Stimulated activated memory B cell treated with anti-CD40 and anti-IgM and Interleukin-4, amounts not matched to agents 10 μg/mL and 1 μg/mL and 100 μg/mL, for 72 hours (primary cell): ENCODE data around the gene PIP4K2B.

Experiments
- ATAC-seq: fragments of 150-1000 bp; cut with Tn5 transposase; 2 replicates; pipeline ENCODE4 v1.10.0; 2021
- H3K27ac Mint-ChIP-seq: one replicate; pipeline ENCODE4 v1.8.0; 2022; ENCODE audit warnings: mild to moderate bottlenecking, mixed read lengths
- H3K27me3 Mint-ChIP-seq: one replicate; pipeline ENCODE4 v1.8.0; 2022; ENCODE audit warnings: mixed read lengths
- H3K36me3 Mint-ChIP-seq: one replicate; pipeline ENCODE4 v1.8.0; 2022; ENCODE audit warnings: mixed read lengths
- H3K4me1 Mint-ChIP-seq: one replicate; pipeline ENCODE4 v1.8.0; 2022; ENCODE audit warnings: mixed read lengths
- H3K4me3 Mint-ChIP-seq: one replicate; pipeline ENCODE4 v1.8.0; 2022; ENCODE audit warnings: mild to moderate bottlenecking, moderate library complexity, mixed read lengths
- H3K9me3 Mint-ChIP-seq: one replicate; pipeline ENCODE4 v1.8.0; 2022; ENCODE audit warnings: mixed read lengths

Gene PIP4K2B

GRCh38 chr17:38799501-38800236 lies at the start of gene PIP4K2B:
PIP4K2B (minus strand) TSS chr17:38799556; CDS start chr17:38799424, 132 bp downstream.
- Mint-ChIP-seq H3K4me3 (peak within 1 kb of the TSS; percentile 94), H3K27me3 (no peaks in the 10 kb centered on the region), H3K27ac (peak within 1 kb of the TSS; percentile 87), H3K36me3 (peaks cover 43% of the 10 kb centered on the region), H3K4me1 (peaks cover 35% of the 10 kb centered on the region), H3K9me3 (no peaks in the 10 kb centered on the region)
- peak; percentile 93 for ATAC-seq

DNA sequence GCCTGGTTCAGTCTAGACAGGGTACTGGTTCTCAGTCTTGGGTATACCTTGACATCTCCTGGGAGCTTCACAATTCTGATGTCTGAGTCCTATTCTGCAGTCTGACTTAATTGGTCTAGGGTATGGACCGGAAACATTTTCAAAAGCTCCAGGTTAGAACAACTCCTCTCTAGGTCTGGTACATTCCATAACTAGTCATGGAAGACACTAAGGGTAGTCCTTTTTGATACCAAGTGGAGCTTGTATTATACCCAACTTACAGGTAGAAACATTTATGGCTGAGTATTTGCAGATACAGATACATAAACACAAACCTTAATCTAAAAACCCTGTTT lies 49.2 kb upstream of the PIP4K2B start:
- H3K36me3 Mint-ChIP-seq: peaks cover 58% of the 10 kb centered on the region
- H3K4me3 Mint-ChIP-seq: no peak overlapping the region
- no peak overlapping the region for H3K27ac Mint-ChIP-seq
- H3K27me3 Mint-ChIP-seq: no peaks in the 10 kb centered on the region
- no peak for ATAC-seq
- H3K4me1 Mint-ChIP-seq: peaks cover 43% of the 10 kb centered on the region
- H3K9me3 Mint-ChIP-seq: no peaks in the 10 kb centered on the region

DNA sequence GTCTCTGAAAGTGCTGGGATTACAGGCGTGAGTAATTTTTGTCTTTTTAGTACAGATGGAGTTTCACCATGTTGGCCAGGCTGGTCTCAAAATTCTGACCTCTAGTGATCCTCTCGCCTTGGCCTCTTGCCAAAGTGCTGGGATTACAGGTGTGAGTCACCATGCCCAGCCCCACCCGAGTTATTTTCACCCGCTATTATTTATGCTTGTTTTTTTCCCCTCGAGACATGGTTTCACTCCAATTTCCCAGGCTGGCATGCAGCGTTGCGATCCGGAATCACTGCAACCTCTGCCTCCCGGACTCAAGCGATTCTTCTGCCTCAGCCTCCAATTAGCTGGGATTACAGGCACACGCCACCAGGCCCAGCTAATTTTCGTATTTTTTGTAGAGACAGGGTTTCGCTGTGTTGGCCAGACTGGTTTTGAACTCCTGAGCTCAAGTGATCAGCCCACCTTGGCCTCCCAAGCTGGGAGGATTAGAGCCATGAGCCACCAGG lies 45.0 kb upstream of the PIP4K2B start:
- peaks cover 20% of the 10 kb centered on the region for H3K36me3 Mint-ChIP-seq
- no peak overlapping the region for H3K27ac Mint-ChIP-seq
- no peak for ATAC-seq
- H3K4me1 Mint-ChIP-seq: peaks cover 6% of the 10 kb centered on the region
- H3K9me3 Mint-ChIP-seq: no peaks in the 10 kb centered on the region
- H3K27me3 Mint-ChIP-seq: no peaks in the 10 kb centered on the region
- no peak overlapping the region for H3K4me3 Mint-ChIP-seq

- Mint-ChIP-seq H3K4me1 (peaks cover 41% of the 10 kb centered on the region), H3K36me3 (peaks cover 10% of the 10 kb centered on the region), H3K9me3 (no peaks in the 10 kb centered on the region), H3K27me3 (no peaks in the 10 kb centered on the region), H3K4me3 (peak overlapping the region; percentile 98), H3K27ac (peak overlapping the region; percentile 100)
- no peak for ATAC-seq
Measured at GRCh38 chr17:38825762-38826247, 26.4 kb upstream of the PIP4K2B start.

- Mint-ChIP-seq H3K4me1 (peaks cover 47% of the 10 kb centered on the region), H3K4me3 (peak within 1 kb of the TSS; percentile 98), H3K27ac (peak within 1 kb of the TSS; percentile 100), H3K36me3 (peaks cover 16% of the 10 kb centered on the region), H3K9me3 (no peaks in the 10 kb centered on the region), H3K27me3 (no peaks in the 10 kb centered on the region)
- ATAC-seq: peak; percentile 92
Measured at GRCh38 chr17:38824899-38825761, 25.8 kb upstream of the PIP4K2B start, which contains the start of gene CWC25. CWC25 (minus strand) TSS chr17:38825321; CDS start chr17:38825183, 138 bp downstream.

DNA sequence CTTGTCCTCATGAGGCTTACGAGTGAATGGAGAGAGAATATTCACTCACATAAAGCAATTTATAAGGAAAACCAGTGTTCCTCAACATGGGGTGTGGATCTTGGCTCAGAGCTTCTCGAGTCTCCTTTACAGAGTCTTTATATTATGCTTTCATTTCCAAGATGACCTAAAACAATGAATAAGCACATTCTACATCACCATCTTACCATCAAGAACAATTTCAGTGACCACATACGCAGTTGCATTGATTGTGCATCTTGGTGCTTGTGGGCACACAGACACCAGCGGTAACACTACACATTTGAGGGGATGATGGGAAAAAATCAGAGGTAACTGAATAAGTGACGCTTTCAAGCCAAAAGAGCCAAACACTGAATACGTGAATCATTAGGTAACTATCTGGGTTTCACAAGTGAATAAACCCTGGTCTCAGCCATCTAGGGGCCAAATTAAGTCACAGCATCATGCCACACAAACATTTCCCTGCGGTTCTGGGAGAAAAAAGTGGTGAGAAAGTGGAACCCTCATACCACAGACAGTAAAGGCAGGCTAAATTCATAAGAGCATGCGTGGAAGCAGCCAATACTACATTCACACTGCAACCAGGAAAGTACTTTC lies 16.3 kb upstream of the PIP4K2B start:
- Mint-ChIP-seq H3K27ac (no peak overlapping the region), H3K4me3 (no peak overlapping the region), H3K27me3 (no peaks in the 10 kb centered on the region), H3K36me3 (peaks cover 19% of the 10 kb centered on the region), H3K4me1 (peaks cover 5% of the 10 kb centered on the region), H3K9me3 (no peaks in the 10 kb centered on the region)
- no peak for ATAC-seq

GRCh38 chr17:38809828-38810227 lies 10.5 kb upstream of the PIP4K2B start:
- no peak for ATAC-seq
- H3K36me3 Mint-ChIP-seq: peaks cover 38% of the 10 kb centered on the region
- H3K9me3 Mint-ChIP-seq: no peaks in the 10 kb centered on the region
- no peaks in the 10 kb centered on the region for H3K4me1 Mint-ChIP-seq
- H3K27me3 Mint-ChIP-seq: no peaks in the 10 kb centered on the region
- H3K4me3 Mint-ChIP-seq: no peak overlapping the region
- no peak overlapping the region for H3K27ac Mint-ChIP-seq

DNA sequence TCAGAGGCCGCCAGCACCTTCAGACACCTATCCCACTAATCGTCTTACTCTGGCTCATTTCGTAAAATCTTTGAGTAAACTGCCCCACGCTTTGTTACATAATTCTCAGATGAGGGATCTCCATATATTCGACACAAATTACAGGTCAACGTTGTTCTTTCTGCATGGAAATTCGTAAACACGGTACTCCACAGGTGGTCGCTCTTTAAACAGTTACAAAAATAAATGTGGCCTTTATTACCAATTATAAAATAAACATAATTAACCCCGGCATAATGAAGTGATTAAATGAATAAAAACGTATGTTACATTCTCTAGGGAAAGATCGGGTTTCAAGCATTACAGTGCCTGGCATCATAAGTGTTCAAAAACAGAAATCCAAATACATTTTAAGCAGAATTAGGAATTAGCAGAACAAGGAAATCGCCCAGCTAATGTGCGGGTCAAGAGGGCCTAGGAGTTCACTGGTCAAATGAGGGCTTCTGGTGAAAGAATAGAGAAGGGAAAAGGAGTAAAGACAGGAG lies 943 bp upstream of the PIP4K2B start:
- peak overlapping the region; percentile 87 for H3K27ac Mint-ChIP-seq
- no peak for ATAC-seq

DNA sequence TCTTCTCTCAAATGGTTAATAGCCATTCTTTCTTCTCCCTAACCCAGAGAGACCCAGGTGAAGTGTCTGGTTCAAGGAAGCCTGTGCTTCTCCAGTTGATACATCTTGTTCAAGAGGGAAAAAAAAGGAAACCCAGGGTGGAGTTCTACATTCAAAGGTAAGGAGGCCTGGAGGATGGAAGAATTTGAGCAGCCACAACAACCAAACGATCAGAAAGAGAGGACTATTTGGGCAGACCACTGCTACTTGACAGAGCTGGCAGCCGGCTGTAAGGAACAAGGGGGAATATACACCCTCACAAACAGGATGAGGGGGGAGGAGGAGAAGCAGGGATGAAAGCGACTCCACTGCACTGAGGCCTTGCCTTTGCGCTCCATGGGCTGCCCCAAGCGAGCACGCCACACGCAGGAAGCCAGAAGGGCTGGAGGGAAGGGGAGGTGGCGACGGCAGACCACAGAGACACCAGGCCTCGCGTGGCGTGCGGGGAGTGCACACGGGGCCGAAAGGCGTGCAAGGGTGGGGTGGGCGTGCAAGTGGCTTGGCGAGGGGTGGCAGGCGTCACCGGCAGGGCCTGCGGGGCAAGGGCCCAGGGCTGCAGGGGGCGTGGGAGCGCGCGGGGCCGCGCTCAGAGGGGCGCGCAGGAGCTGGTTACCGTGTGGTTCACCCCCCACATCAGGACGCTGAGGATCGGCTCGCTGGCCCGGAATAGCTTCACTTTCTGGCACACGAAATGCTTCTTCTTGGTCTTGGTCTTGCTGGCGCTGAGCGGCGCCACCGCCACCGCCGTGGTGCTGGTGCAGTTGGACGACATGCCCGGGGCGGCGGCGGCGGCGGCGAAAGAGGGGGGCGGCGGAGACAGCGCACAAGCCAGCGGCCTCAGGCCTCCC lies 499 bp downstream of the PIP4K2B start:
- Mint-ChIP-seq H3K27ac (peak overlapping the region; percentile 87), H3K9me3 (no peaks in the 10 kb centered on the region), H3K36me3 (peaks cover 43% of the 10 kb centered on the region), H3K27me3 (no peaks in the 10 kb centered on the region), H3K4me3 (peak overlapping the region; percentile 94), H3K4me1 (peaks cover 43% of the 10 kb centered on the region)
- peak; percentile 62 for ATAC-seq

More for the DNA sequence above, 943 bp upstream of the PIP4K2B start:
- Mint-ChIP-seq H3K27me3 (no peaks in the 10 kb centered on the region), H3K36me3 (peaks cover 43% of the 10 kb centered on the region), H3K4me1 (peaks cover 35% of the 10 kb centered on the region), H3K4me3 (peak overlapping the region; percentile 87), H3K9me3 (no peaks in the 10 kb centered on the region)

DNA sequence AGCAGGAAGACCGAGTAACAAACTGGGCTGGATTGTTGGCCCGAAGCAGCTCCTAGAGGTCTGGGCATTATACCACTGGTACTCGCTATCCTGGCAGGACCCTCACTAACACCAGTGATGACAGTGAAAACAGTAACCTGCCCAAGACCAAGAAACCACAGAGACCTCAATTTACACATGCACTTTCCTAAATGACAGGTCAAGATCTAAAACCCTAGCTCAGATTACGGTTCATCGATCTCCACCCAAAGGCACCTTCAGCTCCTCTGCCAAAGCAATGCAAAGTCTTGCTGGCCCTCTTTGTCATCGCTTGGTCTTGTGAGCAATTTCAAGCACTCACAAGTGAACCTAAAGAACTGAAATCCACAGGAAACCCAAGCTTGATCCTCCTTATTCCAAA lies 1.5 kb downstream of the PIP4K2B start:
- Mint-ChIP-seq H3K9me3 (no peaks in the 10 kb centered on the region), H3K4me3 (peak overlapping the region; percentile 94), H3K27me3 (no peaks in the 10 kb centered on the region), H3K36me3 (peaks cover 40% of the 10 kb centered on the region), H3K4me1 (peaks cover 48% of the 10 kb centered on the region), H3K27ac (peak overlapping the region; percentile 87)
- ATAC-seq: no peak

DNA sequence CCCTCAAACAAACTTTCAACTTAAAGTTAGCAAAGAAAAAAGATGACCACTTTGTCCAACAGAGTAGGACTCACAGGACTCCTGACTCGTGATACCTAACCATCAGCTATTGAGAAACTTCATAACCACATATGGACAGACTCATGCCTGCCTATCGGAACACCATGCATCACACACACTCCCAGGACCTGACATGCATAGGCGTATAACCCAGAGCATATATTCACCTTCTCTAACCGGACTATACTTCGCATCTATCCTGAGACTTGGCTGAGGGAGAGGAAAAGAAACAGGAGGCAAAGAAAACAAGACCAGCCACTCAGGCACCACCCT lies 2.2 kb downstream of the PIP4K2B start:
- no peak for ATAC-seq
- peaks cover 35% of the 10 kb centered on the region for H3K36me3 Mint-ChIP-seq
- no peaks in the 10 kb centered on the region for H3K27me3 Mint-ChIP-seq
- no peak overlapping the region for H3K27ac Mint-ChIP-seq
- peak overlapping the region; percentile 19 for H3K4me3 Mint-ChIP-seq
- H3K4me1 Mint-ChIP-seq: peaks cover 48% of the 10 kb centered on the region
- no peaks in the 10 kb centered on the region for H3K9me3 Mint-ChIP-seq

GRCh38 chr17:38796451-38797157 lies 2.8 kb downstream of the PIP4K2B start:
- Mint-ChIP-seq H3K9me3 (no peaks in the 10 kb centered on the region), H3K4me3 (peak overlapping the region; percentile 19), H3K4me1 (peaks cover 48% of the 10 kb centered on the region), H3K27ac (no peak overlapping the region), H3K36me3 (peaks cover 30% of the 10 kb centered on the region), H3K27me3 (no peaks in the 10 kb centered on the region)
- no peak for ATAC-seq

- Mint-ChIP-seq H3K36me3 (peaks cover 18% of the 10 kb centered on the region), H3K4me1 (peaks cover 46% of the 10 kb centered on the region), H3K9me3 (no peaks in the 10 kb centered on the region), H3K4me3 (no peak overlapping the region), H3K27ac (no peak overlapping the region), H3K27me3 (no peaks in the 10 kb centered on the region)
- ATAC-seq: no peak
Measured at GRCh38 chr17:38794221-38794620, 5.1 kb downstream of the PIP4K2B start.

GRCh38 chr17:38791162-38791561 lies 8.2 kb downstream of the PIP4K2B start:
- no peaks in the 10 kb centered on the region for H3K9me3 Mint-ChIP-seq
- H3K27ac Mint-ChIP-seq: no peak overlapping the region
- peaks cover 25% of the 10 kb centered on the region for H3K4me1 Mint-ChIP-seq
- no peak overlapping the region for H3K4me3 Mint-ChIP-seq
- ATAC-seq: no peak
- no peaks in the 10 kb centered on the region for H3K27me3 Mint-ChIP-seq
- H3K36me3 Mint-ChIP-seq: peaks cover 19% of the 10 kb centered on the region
